Endothelial cell of umbilical vein (primary cell): Measurements from ENCODE around the gene OSTM1. TPM values are rescaled to one million over a fixed set of nuclear protein-coding genes. Genes with fewer than 3 reads are reported as not detected.

ENCODE experiments used
- BruUV-seq: library from RNA; stranded (reverse); fragments of 400-500 nt; replicated peaks from 2 replicates; lab custom pipeline; 2021; lab: Mats Ljungman, UMichigan
- CTCF ChIA-PET: fragments of 300-600, 350-600 bp; sonication (Branson Sonifier 250); formaldehyde crosslinking; loops from one replicate; lab custom pipeline; 2021; ENCODE audit warnings: antibody characterized with exemption, inconsistent platforms; lab: Charles Lee
- POLR2A ChIA-PET: fragments of 300-600, 350-600 bp; sonication (Branson Sonifier 250); formaldehyde crosslinking; loops from one replicate; lab custom pipeline; 2021; ENCODE audit warnings: antibody characterized with exemption, inconsistent platforms; lab: Charles Lee
- DNase-seq: peaks from one replicate; pipeline ENCODE4 v3.0.0-alpha.2; 2011; ENCODE audit warnings: low read depth, low spot score
- FAIRE-seq: peaks from 2 replicates; lab custom pipeline; 2011; peaks lifted over from hg19 to GRCh38; lab: Jason Lieb, UNC
- H2AFZ ChIP-seq: 2 replicates; pipeline ENCODE4 v1.6.0; 2012; ENCODE audit warnings: low read depth, low read length, control low read depth, inconsistent platforms
- H3K27ac ChIP-seq: 2 replicates; pipeline ENCODE4 v1.5.1; 2011; ENCODE audit warnings: low read depth, mild to moderate bottlenecking, control low read depth, low read length, moderate library complexity; ENCODE audit not compliant: insufficient read depth
- H3K27me3 ChIP-seq, 2 experiments: 2 replicates each; pipeline versions ENCODE4 v1.6.0 to v1.6.1; 2011; ENCODE audit warnings: low read length in 2 of 2, mixed read lengths in 1 of 2; ENCODE audit not compliant: control insufficient read depth in 2 of 2, insufficient read depth in 2 of 2
- H3K36me3 ChIP-seq, 2 experiments: 2 replicates in 1 of 2; 3 replicates in 1 of 2; pipeline ENCODE4 v1.5.1; 2011; ENCODE audit warnings: low read length in 2 of 2, mild to moderate bottlenecking in 1 of 2, moderate library complexity in 1 of 2; ENCODE audit not compliant: control insufficient read depth in 2 of 2, insufficient read depth in 2 of 2; ENCODE audit errors: extremely low read depth in 1 of 2
- H3K4me1 ChIP-seq: 3 replicates; pipeline ENCODE4 v1.5.1; 2011; ENCODE audit warnings: mild to moderate bottlenecking, low read length; ENCODE audit not compliant: control insufficient read depth, insufficient read depth; ENCODE audit errors: extremely low read depth
- H3K4me2 ChIP-seq: 2 replicates; pipeline ENCODE4 v1.6.1; 2011; ENCODE audit warnings: low read length, control low read depth, mixed read lengths; ENCODE audit not compliant: insufficient read depth
- H3K4me3 ChIP-seq, 3 experiments: fragments of 200-600 bp in 1 of 3; sonication (generic), shearing (Covaris generic) in 1 of 3; replicated peaks in 1 of 3; 2 replicates each; pipeline ENCODE4 v1.5.1; 2011 to 2016; ENCODE audit warnings: control low read depth in 3 of 3, low read length in 3 of 3, mild to moderate bottlenecking in 2 of 3, inconsistent platforms in 1 of 3, low read depth in 1 of 3, moderate library complexity in 1 of 3; ENCODE audit not compliant: insufficient read depth in 1 of 3
- H3K79me2 ChIP-seq: 2 replicates; pipeline ENCODE4 v1.6.0; 2012; ENCODE audit warnings: low read length, inconsistent platforms; ENCODE audit not compliant: control insufficient read depth, insufficient read depth
- H3K9ac ChIP-seq: replicated peaks from 2 replicates; pipeline ENCODE3; 2011; ENCODE audit warnings: low read length, control low read depth; ENCODE audit not compliant: insufficient read depth; ENCODE audit errors: extremely low read depth
- H3K9me1 ChIP-seq: replicated peaks from 3 replicates; pipeline ENCODE4 v1.6.0; 2011; ENCODE audit warnings: mild to moderate bottlenecking, low read length; ENCODE audit not compliant: control insufficient read depth, insufficient read depth; ENCODE audit errors: extremely low read depth
- H3K9me3 ChIP-seq: replicated peaks from 2 replicates; pipeline ENCODE4 v1.5.1; 2012; ENCODE audit warnings: low read length, inconsistent platforms; ENCODE audit not compliant: control insufficient read depth, insufficient read depth
- H4K20me1 ChIP-seq: replicated peaks from 2 replicates; pipeline ENCODE3; 2011; ENCODE audit warnings: mild to moderate bottlenecking, low read length; ENCODE audit not compliant: control insufficient read depth, insufficient read depth; ENCODE audit errors: extremely low read depth
- dilution Hi-C: fragments of 300-500 bp; cut with MboI; formaldehyde crosslinking; loops from one replicate; pipeline ENCODE4 v1.15.0; 2019; ENCODE audit warnings: low sequenced_read_pairs; ENCODE audit not compliant: extremely low pct_ligation_motif_present
- intact Hi-C: fragments of 100-400 bp; cut with micrococcal nuclease; formaldehyde crosslinking; loops from one replicate; pipeline ENCODE4 v1.10.0; 2022
- polyA plus RNA-seq, 4 experiments: library from polyadenylated mRNA; depleted of rRNA in 3 of 4; stranded (reverse) in 3 of 4; unstranded in 1 of 4; fragments of >200 nt; gene quantifications; 2 replicates each; pipeline versions ENCODE4 v1.2.1 to v1.2.3, GENCODE V29; 2011 to 2012; ENCODE audit warnings: missing spikeins in 1 of 4
- small RNA-seq: library from RNA; depleted of rRNA; stranded (forward); fragments of <200 nt; gene quantifications from one replicate; pipeline ENCODE3, GENCODE V24; 2012; ENCODE audit warnings: low replicate concordance, low read depth; ENCODE audit not compliant: insufficient read depth, insufficient read length
- total RNA-seq: library from RNA; stranded (reverse); gene quantifications from 2 replicates; pipeline ENCODE4 v1.2.3, GENCODE V29; 2021
- TF ChIP-seq, protein P1 (sequence below), 2 donors: IDR thresholded peaks; 1 replicate in 1 of 2; 2 replicates in 1 of 2; pipeline ENCODE4 v1.5.1; 2011; ENCODE audit warnings: low read length in 2 of 2, mild to moderate bottlenecking in 2 of 2, moderate library complexity in 2 of 2, control low read depth in 1 of 2, inconsistent platforms in 1 of 2, low read depth in 1 of 2; ENCODE audit not compliant: insufficient read depth in 1 of 2; ENCODE audit errors: extremely low read depth in 1 of 2

The OSTM1 gene
- total and polyA plus RNA-seq, 2 donors (not counting 3 experiments of a cell fraction or from before 2014, with no cell fraction given): 23.1 to 26.4 TPM

DNA sequence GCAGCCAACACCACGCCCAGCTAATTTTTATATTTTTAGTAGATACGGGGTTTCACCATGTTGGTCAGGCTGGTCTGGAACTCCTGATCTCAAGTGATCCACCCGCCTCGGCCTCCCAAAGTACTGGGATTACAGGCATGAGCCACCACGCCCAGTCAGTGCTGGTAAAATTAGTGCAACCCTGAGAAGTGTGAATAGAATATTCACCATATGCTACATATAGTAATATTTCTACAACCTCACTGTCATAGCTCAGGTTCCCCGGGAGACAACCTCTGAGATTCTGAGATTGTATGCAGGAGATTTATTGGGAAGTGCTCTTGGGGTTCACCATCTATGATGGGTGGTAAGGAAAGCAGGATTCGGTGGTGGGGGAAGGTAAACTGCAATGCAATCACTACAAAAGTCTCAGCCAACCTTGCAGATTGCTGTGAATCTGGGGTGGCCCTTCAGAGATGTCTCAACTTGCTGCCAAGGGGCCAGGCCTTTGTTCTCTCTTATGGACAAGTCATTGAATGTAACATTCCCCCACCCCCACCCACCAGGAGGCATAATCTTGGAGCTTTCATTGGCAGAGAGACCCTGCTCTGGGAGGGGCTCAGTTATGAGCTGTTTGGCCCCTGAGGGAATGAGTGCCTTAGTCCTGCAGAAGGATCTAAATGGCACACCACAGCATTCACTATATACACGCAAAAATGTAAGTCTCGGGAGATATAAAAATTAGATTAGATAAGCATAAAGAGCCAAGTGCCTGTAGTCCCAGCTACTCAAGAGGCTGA lies 82.6 kb downstream of the OSTM1 start:
- CTCF ChIA-PET: interaction anchor here (0.7 to 3.1 kb wide), 3 partner anchors 11 to 19 kb away, joined by 3 to 16 read pairs (median 3); no protein-coding TSS in a partner anchor
- intact Hi-C loops: no loop called here
- H2AFZ ChIP-seq: no peak overlapping the region

More for the DNA sequence above, 82.6 kb downstream of the OSTM1 start:
- POLR2A ChIA-PET: interaction anchor here (0.6 kb wide), 1 partner anchor 945 kb away, joined by 3 read pairs; no protein-coding TSS in a partner anchor
- FAIRE-seq (no peak), DNase-seq (no peak)
- H3K36me3 ChIP-seq: no peaks in the 10 kb centered on the region
- H3K9me1 ChIP-seq: no peaks in the 10 kb centered on the region
- no TSS peak for BruUV-seq
- TF ChIP-seq, protein P1, sequence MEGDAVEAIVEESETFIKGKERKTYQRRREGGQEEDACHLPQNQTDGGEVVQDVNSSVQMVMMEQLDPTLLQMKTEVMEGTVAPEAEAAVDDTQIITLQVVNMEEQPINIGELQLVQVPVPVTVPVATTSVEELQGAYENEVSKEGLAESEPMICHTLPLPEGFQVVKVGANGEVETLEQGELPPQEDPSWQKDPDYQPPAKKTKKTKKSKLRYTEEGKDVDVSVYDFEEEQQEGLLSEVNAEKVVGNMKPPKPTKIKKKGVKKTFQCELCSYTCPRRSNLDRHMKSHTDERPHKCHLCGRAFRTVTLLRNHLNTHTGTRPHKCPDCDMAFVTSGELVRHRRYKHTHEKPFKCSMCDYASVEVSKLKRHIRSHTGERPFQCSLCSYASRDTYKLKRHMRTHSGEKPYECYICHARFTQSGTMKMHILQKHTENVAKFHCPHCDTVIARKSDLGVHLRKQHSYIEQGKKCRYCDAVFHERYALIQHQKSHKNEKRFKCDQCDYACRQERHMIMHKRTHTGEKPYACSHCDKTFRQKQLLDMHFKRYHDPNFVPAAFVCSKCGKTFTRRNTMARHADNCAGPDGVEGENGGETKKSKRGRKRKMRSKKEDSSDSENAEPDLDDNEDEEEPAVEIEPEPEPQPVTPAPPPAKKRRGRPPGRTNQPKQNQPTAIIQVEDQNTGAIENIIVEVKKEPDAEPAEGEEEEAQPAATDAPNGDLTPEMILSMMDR (IDR thresholded peaks at IDR 0.05; ENCODE audit: extremely low read depth in 1 of 2, insufficient read depth in 1 of 2, low read depth in 1 of 2, low read length in 2 of 2): no peak
- dilution Hi-C loops: no loop called here
- H4K20me1 ChIP-seq: no peaks in the 10 kb centered on the region
- H3K79me2 ChIP-seq: no peaks in the 10 kb centered on the region
- no peaks in the 10 kb centered on the region for H3K9me3 ChIP-seq
- no peak overlapping the region for H3K4me2 ChIP-seq
- H3K9ac ChIP-seq: no peak overlapping the region
- no peaks in the 10 kb centered on the region for H3K4me1 ChIP-seq
- peaks cover 6 to 8% of the 10 kb centered on the region in 2 experiments for H3K27me3 ChIP-seq
- H3K4me3 ChIP-seq: no peak overlapping the region
- H3K27ac ChIP-seq: no peak overlapping the region

Small RNAs within 50 kb of the gene (small RNA-seq; reads per million reads assigned to genes)
- gene RF00019: not detected

Other genes with a start within 250 kb of the OSTM1 start
- gene SEC63, start 116.5 kb downstream of the OSTM1 start, total RNA-seq: 111 and 132 TPM in 2 replicates
- 10.7 and 14.8 TPM in 2 replicates for gene SEC63, start 116.5 kb downstream of the OSTM1 start, polyA plus RNA-seq
- gene NR2E1, start 91.3 kb upstream of the OSTM1 start, total RNA-seq: not detected in 2 replicates
- gene NR2E1, start 91.3 kb upstream of the OSTM1 start, polyA plus RNA-seq: not detected in 2 replicates
- 141 and 155 TPM in 2 replicates for gene SNX3, start 186.3 kb upstream of the OSTM1 start, total RNA-seq
- 241 and 281 TPM in 2 replicates for gene SNX3, start 186.3 kb upstream of the OSTM1 start, polyA plus RNA-seq
- gene AFG1L, start 220.3 kb upstream of the OSTM1 start, total RNA-seq: 6.0 and 6.2 TPM in 2 replicates
- 0.45 and 1.0 TPM in 2 replicates for gene AFG1L, start 220.3 kb upstream of the OSTM1 start, polyA plus RNA-seq